NT2/D1 (cell line): Measurements from ENCODE around the gene ANKRD55.

Source experiments
- SUZ12 ChIP-seq: IDR thresholded peaks from 2 replicates; pipeline ENCODE4 v1.6.1; 2011; ENCODE audit not compliant: insufficient read length, insufficient read depth; ENCODE audit errors: extremely low read depth
- YY1 ChIP-seq: IDR thresholded peaks from 2 replicates; pipeline ENCODE4 v1.6.1; 2011; ENCODE audit not compliant: insufficient read length, insufficient read depth
- ZNF274 ChIP-seq: IDR thresholded peaks from 2 replicates; pipeline ENCODE4 v1.6.1; 2011; ENCODE audit warnings: mild to moderate bottlenecking, low read depth, low read length

GRCh38 chr5:56192246-56192645, 40.9 kb downstream of the ANKRD55 start:
- TF ChIP-seq ZNF274 (no peak), SUZ12 (no peak), YY1 (no peak)
